HG02588 (cell line): ENCODE data around the gene MYO10.

ENCODE experiments used
- ATAC-seq: cut with Tn5 transposase; IDR thresholded peaks from one replicate; pipeline ENCODE4 v1.9.1; 2021; ENCODE audit warnings: mild to moderate bottlenecking, moderate library complexity; ENCODE audit not compliant: unreplicated experiment

Gene MYO10

DNA sequence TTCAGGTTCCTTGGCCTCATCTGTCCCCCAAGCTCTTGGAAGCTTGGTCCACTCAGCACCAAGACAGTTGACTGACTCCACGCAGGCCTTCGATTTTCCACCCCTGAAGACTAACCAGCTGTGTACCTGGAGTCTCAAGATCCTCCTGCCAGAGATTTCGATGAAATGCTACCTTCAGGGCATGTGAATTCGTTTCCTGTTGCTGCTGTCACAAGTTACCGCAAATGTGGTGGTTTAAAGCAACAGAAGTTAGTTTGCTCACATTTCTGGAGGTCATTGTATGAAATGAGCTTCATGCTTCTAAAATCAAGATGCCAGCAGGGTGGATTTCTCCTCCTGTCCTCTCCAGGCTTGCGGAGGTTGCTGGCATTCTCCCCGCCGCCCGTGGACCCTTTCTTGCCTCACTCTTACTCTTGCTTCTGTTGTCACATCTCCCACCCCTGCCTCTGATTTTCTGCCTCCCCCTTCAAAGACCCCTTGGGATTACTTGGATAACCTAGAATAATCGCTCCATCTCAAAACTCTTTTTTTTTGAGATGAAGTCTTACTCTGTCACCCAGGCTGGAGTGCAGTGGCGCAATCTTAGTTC, 291.7 kb downstream of the MYO10 start:
- ATAC-seq: no peak

DNA sequence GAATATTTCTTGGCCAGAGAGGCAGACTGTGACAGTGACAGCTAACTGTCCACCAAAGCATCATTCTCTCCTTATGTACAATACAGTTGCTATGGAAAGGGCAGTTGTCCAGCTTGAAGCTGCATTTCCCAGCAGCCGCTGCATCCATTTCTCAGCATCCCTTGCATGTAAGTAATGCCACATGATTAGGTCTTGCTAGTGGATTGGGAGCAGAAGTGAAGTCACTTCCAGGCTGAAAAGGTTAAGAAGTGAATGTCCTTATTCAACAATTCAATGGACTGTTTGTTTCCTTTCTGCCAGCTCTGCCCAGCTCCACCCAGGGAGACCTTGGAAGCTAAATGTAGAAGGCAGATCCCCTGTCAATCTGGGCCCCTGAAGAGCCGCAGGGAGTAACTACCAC, 293.2 kb downstream of the MYO10 start:
- ATAC-seq: no peak

DNA sequence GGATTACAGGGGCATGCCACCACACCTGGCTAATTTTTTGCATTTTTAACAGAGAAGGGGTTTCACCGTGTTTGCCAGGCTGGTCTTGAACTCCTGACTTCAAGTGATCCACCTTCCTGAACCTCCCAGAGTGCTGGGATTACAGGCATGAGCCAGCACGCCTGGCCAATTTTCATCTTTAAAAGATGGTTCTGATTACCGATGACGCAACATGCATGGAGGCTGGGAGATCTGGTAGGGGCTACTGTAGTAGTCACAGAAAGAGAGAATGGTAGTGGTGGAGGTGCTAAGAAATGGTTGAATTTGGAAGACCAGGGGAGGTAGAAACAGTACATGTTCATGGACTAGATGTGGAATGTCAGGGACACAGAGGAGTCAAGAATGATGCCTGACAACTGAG, 296.9 kb downstream of the MYO10 start:
- no peak for ATAC-seq

DNA sequence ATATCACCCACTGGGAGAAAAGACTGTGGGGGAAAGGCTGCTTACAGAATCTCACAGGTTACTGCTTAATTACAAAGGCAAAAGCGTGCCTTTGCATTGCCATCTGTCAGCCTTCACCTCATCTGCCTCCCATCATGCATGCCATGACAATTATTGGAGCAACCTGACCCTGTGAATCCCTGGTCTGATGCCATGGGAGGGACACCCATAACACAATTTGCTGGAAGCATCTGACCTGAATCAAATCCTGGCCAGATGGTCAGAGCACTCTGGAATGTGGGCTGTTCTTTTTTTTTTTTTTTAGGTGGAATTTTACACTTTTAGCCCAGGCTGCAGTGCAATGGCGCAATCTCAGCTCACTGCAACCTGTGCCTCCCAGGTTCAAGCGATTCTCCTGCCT, 307.7 kb downstream of the MYO10 start:
- ATAC-seq: no peak

DNA sequence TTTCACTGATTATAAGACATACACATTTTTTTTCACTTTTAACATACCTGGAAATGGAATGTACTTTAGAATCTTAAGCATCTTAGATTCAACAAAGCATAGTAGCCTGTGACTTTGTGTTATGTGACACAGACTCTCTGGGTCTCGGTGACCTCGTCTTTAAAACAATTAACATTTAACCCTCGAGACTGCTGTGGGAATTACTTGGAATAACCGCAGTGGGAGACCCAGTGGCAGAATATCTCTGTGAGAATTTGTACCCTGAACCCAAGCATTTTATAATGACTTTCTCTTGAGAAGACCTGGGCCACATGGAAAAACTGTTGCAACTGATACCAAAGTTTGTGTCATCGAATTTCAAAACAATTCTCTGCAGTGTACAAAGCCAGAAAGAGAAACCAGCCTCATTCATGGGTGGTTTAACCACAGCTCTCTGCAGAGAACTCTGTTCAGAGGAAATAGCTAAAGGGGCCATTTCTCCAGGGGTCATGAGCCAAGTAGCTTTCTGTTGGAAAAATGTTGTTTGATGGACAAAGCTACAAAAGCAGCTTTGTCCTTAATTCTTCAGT, 309.3 kb downstream of the MYO10 start:
- ATAC-seq: no peak

DNA sequence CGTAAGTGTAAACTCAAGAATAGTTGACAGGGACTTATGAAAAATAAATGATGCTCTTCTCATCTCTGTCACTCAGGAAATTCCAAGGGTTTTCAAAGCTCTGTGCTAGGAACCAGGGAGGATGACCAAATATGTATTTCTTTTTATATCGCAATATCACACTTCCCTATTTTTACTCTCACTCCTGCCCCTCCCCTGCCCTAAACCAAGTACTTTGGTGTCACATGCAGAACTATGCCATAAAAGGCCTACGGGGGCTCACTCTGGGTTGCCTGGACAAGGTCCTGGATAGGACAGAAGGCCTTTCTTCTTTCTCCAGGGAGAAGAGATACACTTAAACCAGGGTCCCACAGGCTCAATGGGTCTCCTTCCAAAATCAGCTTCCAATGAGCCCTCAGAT, 311.0 kb downstream of the MYO10 start:
- ATAC-seq: no peak

DNA sequence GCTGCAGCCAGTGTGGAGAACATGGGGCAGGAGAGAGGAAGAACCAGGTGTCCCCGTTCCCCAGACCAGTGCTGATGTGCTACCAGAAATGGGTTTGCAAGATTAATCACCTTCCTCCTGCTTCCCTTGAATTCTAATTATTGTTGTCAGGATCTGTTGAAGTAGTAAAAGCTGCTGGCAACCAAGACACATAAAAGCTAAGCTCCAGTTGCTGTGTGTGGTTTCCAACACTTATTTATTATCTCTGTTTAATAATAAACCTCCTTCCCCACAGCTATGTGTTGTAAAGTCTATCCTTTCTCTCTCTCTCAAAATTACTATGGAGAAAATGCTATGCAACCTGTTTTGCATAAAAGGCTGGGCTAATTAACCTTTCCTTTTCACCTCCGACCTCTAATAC, 317.0 kb downstream of the MYO10 start:
- no peak for ATAC-seq

DNA sequence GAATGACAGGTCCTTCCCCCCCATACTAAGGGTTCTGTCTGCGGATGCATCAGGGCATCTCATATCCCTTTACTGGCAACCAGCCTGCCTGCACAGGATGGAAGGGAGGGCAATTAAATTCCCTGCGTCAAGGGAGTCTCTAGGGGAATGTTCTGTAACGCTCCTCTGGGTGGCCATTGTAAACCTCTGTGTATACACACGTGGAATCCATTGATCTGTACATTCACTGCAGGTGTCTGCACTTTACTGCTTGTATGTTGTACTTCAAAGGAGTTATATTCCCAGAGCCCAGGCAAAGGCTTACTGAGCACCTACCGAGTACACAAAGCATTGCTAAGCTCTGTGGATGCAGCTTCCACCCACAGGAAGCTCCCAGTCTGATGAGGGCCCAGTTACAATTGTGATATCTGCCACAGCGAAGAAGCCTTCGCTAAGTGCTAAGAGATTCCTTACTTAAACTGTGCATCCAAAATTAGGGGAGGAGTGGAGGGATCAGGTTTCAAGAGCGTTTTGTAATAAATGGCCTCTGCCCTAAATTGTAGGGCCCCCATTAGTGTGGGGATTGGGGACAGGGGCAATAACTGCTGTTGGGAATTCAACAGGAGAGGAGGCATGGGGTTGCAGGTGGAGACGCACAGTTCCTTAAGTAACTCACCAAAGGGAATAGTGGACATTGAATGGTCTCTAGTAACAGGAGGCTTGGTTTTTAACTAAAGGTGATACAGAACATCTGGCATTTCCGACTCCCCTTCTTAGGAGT, 317.8 kb downstream of the MYO10 start:
- no peak for ATAC-seq

DNA sequence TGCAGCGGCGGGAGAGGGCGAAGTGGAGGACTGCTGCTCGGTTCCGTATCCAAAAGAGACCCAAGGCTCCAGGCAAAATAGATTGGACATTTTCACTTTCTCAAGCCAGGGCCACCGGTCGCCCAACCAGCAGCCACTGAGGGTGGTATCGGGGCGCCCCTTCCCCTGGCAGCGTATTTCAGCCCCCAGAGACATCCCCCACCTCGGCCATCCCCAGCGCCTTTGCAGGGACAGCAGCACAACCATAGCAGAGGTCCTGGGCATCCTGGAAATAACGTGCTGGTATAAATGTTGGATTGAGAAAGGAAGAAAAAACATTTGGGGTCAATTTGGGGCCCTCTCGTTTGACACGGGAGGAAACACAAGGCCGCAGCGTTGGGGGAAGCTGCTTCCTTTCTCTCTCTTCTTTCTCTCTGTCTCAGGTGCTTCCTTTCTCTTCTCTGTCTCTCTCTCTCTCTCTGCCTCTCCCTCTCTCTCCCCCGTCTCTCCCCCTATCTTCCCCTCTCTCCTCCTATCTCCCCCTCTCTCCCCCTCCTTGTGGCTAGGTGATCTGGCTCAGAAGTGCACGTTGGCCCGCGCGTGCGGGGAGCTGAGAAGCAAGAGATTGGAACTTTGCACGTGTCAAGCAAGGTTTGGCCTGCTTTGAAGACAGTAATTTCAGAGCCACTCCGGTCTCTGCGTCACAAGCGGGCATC, 318.7 kb downstream of the MYO10 start:
- ATAC-seq: no peak

DNA sequence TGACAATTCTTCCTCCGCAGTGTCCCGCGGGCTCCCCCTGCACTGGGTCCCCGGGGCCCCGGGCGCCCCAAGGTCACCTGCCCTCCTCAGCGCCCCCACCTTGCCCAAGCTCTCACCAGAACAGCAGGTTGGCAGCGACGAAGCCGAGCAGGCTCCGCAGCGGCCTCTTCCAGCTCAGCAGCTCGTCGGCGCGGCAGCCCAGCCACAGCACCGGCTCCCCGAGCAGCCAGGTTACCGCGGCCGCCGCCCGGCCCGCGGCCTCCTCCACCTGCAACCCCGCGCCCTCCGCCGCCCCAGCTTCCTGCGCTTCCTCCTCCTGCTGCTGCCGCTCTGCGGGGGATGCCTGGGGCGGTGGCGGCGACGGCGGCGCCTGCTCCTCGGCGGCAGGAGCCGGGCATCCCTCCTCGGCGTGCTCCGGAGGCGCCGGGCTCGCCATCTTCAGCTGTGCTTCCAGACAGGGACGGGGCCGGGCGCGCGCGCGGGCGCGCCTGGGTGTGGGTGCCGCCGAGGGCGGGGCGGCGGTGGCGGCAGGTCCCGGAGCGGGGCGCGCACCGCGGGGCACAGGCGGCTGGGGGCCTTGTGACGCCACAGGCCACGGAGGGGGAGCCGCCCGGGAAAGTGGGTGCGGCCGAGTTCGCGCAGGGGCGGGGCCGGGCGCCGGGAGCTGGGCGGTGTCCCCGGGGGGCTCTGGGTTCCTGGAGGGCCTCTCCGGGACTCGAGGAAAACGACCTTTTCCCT, 319.4 kb downstream of the MYO10 start, which contains the start of gene RETREG1:
Gene RETREG1, minus strand, starts transcription at position 462 of the 738 bp plus-strand sequence. Its CDS starts 26 bp downstream, at position 436.
- ATAC-seq: peak; percentile 65

DNA sequence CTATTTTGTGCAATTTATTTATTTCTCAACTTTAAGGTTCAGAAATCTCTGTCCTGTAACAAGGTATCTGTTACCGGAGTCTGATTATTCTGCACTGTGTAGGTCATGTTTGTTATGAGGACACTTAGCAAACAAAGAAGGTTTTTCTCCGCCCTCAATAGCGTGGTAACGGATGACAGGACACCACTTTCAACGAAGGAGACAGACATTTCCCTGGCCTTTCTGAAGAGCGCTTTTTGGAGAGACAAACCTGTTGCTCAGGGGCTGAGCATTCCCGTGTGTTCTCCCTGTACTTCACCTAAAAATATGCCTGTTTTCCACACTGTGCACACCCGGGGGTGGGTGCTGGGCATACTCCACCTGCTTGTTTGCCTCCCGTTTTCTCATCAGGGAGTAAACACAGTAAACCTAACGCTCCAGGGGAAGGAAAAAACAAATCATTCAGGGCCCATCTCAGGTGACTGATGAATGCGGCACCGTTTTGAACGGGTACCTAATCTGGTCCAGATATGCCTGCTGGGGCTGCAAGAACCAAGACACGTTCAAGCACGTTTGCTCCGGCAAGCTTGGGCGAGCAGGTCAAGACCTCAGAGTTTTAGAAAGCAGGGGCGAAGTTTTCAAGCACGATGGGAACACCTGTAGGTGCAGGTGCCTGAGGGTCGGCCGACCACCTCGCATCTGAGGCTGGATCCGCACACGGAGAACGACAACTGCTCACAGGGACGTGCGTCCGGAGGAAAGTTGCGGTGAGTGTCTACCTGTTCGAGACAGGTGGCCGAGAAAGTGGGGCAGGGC, 320.1 kb downstream of the MYO10 start:
- no peak for ATAC-seq

DNA sequence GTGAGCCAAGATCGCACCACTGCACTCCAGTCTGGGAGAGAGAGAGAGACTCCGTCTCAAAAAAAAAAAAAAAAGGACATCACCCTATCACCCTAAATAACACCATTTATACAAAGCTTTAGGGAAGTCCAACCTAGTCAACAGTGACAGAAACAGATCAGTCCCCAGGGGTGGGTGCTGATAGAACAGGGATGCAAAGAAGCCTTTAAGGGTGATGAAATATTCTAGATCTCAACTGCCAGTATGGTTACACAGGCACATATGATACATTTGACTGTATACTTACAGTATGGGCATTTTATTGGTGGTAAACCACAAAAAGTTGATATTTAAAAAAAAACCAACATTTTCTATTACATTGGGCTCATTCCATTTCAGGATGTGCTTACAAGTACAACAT, 324.1 kb downstream of the MYO10 start:
- ATAC-seq: no peak
